Mammary epithelial cell (primary cell): ENCODE measurements around the gene ZNF302.

ENCODE experiments used
- EZH2 ChIP-seq: IDR thresholded peaks from 2 replicates; pipeline ENCODE4 v1.6.1; 2012; ENCODE audit warnings: low read length, inconsistent platforms, borderline replicate concordance
- TF ChIP-seq, protein P1 (sequence below), 2 donors: IDR thresholded peaks in 1 of 2; conservative IDR thresholded peaks in 1 of 2; 2 replicates each; pipeline ENCODE4 v1.5.1; 2011 to 2012; ENCODE audit warnings: inconsistent platforms in 2 of 2, low read length in 2 of 2, mild to moderate bottlenecking in 2 of 2, control low read depth in 1 of 2, low read depth in 1 of 2; ENCODE audit not compliant: insufficient read depth in 1 of 2; ENCODE audit errors: extremely low read depth in 1 of 2

GRCh38 chr19:34731964-34732363 is 54.5 kb downstream of the ZNF302 start:
- TF ChIP-seq, protein P1, sequence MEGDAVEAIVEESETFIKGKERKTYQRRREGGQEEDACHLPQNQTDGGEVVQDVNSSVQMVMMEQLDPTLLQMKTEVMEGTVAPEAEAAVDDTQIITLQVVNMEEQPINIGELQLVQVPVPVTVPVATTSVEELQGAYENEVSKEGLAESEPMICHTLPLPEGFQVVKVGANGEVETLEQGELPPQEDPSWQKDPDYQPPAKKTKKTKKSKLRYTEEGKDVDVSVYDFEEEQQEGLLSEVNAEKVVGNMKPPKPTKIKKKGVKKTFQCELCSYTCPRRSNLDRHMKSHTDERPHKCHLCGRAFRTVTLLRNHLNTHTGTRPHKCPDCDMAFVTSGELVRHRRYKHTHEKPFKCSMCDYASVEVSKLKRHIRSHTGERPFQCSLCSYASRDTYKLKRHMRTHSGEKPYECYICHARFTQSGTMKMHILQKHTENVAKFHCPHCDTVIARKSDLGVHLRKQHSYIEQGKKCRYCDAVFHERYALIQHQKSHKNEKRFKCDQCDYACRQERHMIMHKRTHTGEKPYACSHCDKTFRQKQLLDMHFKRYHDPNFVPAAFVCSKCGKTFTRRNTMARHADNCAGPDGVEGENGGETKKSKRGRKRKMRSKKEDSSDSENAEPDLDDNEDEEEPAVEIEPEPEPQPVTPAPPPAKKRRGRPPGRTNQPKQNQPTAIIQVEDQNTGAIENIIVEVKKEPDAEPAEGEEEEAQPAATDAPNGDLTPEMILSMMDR (conservative IDR thresholded peaks at IDR 0.05 in 1 of 2, IDR thresholded peaks at IDR 0.05 in 1 of 2; ENCODE audit: extremely low read depth in 1 of 2, insufficient read depth in 1 of 2, low read depth in 1 of 2, low read length in 2 of 2) = no peak
- no peak for TF ChIP-seq EZH2
